Measurements from ENCODE around the gene KL.

- TF ChIP-seq POLR2A (IDR thresholded peaks at IDR 0.05; ENCODE audit: low read length) = no peak
- no peak for TF ChIP-seq GATA3 (IDR thresholded peaks at IDR 0.05; ENCODE audit: borderline replicate concordance)
- TF ChIP-seq CTCF (IDR thresholded peaks at IDR 0.05) = no peak
- TF ChIP-seq EP300 (IDR thresholded peaks at IDR 0.05) = no peak
- no peak for TF ChIP-seq SMC3 (IDR thresholded peaks at IDR 0.05)
- TF ChIP-seq KDM1A (IDR thresholded peaks at IDR 0.05; ENCODE audit: low read depth) = no peak
- no peak for TF ChIP-seq ELK1 (IDR thresholded peaks at IDR 0.05; ENCODE audit: low read depth, low read length)
- TF ChIP-seq CHD2 (IDR thresholded peaks at IDR 0.05; ENCODE audit: low read length, partially characterized antibody) = no peak
- no peak for TF ChIP-seq E2F6 (IDR thresholded peaks at IDR 0.05; ENCODE audit: borderline replicate concordance, low read depth)
- no peak for TF ChIP-seq ZFP36 (IDR thresholded peaks at IDR 0.05; ENCODE audit: borderline replicate concordance, partially characterized antibody)
Observed at GRCh38 chr13:33109801-33110200, 93.6 kb downstream of the KL start.

All from A549 (cell line).